Activated naive CD4-positive, alpha-beta T cell treated with anti-CD3 and anti-CD28 coated beads, Interleukin-2, amount 10 ng/mL, durations not matched to agents 7 days and 5 days (primary cell): Measurements from ENCODE around the gene LINC01488.

Source experiments
- CTCF ChIA-PET: fragments of 350-600 bp; sonication (Branson Sonifier 250); formaldehyde crosslinking; loops from one replicate; lab custom pipeline; 2021; ENCODE audit warnings: antibody characterized with exemption; lab: Charles Lee
- DNase-seq: peaks from one replicate; pipeline ENCODE4 v3.0.0-alpha.2; 2020
- H3K27ac Mint-ChIP-seq: one replicate; pipeline ENCODE4 v1.8.0; 2021; ENCODE audit warnings: mild to moderate bottlenecking, moderate library complexity, mixed read lengths
- H3K27me3 Mint-ChIP-seq: one replicate; pipeline ENCODE4 v1.8.0; 2021; ENCODE audit warnings: mild to moderate bottlenecking, mixed read lengths
- H3K36me3 Mint-ChIP-seq: one replicate; pipeline ENCODE4 v1.8.0; 2021; ENCODE audit warnings: mixed read lengths
- H3K4me1 Mint-ChIP-seq: one replicate; pipeline ENCODE4 v1.8.0; 2021; ENCODE audit warnings: mixed read lengths
- H3K4me3 Mint-ChIP-seq: one replicate; pipeline ENCODE4 v1.8.0; 2021; ENCODE audit warnings: mild to moderate bottlenecking, moderate library complexity, mixed read lengths
- H3K9me3 Mint-ChIP-seq: one replicate; pipeline ENCODE4 v1.8.0; 2021; ENCODE audit warnings: mixed read lengths

The LINC01488 gene

DNA sequence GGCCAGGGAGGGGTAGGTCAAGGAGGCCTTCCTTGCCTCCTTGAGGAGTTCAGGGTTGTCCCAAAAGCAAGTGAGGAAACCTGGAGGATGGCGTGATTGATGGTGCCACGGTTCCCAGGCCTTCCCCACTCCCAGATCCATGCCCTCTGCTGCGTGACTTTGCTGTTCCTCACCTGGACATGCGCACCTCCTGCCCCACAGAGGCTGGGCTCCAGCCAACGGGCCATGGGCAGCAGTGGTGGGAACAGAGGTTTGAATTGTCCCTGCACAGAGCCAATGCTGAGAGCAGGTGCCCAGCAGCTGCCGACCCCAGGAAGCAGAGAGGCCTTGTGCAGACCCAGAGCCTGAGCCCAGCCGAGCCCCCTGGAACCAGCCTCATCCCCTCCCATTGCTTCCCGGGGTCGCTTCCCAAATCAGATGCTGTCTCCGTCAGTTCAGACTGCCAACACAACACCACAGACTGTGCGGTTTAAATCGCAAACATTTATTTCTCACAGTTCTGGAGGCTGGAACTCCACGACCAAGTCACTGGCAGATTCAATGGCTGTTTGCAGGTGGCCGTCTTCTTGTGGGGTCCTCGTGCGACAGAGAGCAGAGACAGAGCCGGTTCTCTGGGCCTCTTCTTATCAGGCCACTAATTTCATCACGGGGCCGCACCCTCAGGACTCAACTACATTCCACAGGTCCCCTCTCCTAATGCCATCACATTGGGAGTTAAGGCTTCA, 6.2 kb upstream of the LINC01488 start:
- Mint-ChIP-seq H3K4me1 (no peaks in the 10 kb centered on the region), H3K27ac (no peak overlapping the region), H3K4me3 (no peak overlapping the region), H3K36me3 (no peaks in the 10 kb centered on the region), H3K27me3 (peaks cover 28% of the 10 kb centered on the region), H3K9me3 (no peaks in the 10 kb centered on the region)
- no peak for DNase-seq
- CTCF ChIA-PET = no interaction called here

DNA sequence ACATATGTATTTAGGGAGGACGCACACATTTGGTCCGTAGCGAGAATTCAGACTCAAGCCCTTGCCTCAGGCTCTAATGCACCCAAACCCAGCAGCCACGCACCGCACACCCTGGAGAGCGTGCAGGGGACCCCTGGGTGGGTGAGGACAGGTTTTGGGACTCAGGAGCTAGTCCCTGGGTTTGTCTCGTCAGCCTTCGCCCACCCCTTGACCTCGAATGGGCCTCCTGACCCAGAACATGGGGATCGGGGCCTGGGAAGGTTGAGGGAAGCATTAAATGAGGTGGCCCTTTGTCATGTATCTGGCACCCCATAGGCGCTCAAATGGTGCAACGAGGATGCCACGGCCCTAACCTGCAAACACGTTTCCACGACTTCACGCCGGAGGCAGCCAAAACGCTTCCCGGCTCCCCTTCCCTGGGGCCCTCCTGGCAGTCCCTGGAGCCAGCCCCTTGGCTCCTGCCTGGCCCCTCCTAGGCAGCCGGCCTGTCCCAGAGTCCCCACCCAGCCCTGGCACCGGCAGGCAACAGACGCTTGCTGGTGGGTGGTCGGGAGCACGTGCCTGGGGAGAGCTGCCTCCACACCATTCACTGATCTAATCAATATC, 5.5 kb upstream of the LINC01488 start:
- H3K4me3 Mint-ChIP-seq = no peak overlapping the region
- no peaks in the 10 kb centered on the region for H3K4me1 Mint-ChIP-seq
- no peaks in the 10 kb centered on the region for H3K9me3 Mint-ChIP-seq
- no peaks in the 10 kb centered on the region for H3K36me3 Mint-ChIP-seq
- no peak for DNase-seq
- no peak overlapping the region for H3K27ac Mint-ChIP-seq
- CTCF ChIA-PET = no interaction called here
- peaks cover 23% of the 10 kb centered on the region for H3K27me3 Mint-ChIP-seq

DNA sequence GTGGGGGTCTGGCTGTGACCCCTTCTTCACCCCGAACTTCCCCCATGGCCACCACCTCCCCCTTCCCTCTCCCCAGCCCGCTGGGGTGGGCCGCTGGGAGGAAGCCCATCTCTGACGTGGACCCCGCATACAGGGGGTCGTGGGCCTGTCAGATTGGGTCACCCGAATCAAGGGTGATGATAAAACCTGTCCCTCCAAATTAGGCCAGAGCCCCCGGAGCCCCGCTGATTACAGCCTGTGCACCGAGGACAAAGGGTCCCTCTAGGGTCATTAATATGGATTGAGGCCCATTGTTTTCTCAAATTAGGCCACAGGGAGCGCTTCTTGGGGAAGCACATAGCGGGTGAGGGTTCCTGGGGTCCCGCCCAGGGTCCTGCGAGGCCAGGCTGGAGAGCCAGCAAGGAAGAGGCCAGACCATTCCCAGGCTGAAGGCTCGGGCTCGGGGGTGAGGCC, 4.9 kb upstream of the LINC01488 start:
- Mint-ChIP-seq H3K27ac (no peak overlapping the region), H3K4me3 (no peak overlapping the region), H3K27me3 (peaks cover 18% of the 10 kb centered on the region), H3K9me3 (no peaks in the 10 kb centered on the region), H3K36me3 (no peaks in the 10 kb centered on the region), H3K4me1 (no peaks in the 10 kb centered on the region)
- CTCF ChIA-PET = no interaction called here
- DNase-seq = no peak

DNA sequence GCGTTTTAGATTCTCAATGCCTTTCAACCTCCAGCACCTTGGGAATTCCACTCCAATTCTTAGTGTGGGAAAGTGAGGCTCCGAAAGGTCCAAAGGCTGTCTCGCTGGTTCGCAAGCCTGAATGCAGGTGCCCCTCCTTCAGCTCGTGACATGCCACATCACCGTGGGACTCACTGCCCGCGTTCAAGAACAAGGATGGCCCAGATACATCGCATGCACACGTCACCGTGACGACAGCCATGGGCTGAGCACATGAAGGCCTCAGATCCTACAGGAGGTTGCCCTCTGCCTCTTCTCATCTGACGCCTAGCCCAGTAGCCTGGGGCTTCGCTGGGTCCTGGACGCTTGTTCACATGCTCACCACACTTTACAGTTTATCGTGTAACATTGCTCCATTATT, 4.4 kb upstream of the LINC01488 start:
- CTCF ChIA-PET = no interaction called here
- Mint-ChIP-seq H3K36me3 (no peaks in the 10 kb centered on the region), H3K4me3 (no peak overlapping the region), H3K4me1 (no peaks in the 10 kb centered on the region), H3K27ac (no peak overlapping the region), H3K27me3 (peaks cover 13% of the 10 kb centered on the region), H3K9me3 (no peaks in the 10 kb centered on the region)
- DNase-seq = no peak

DNA sequence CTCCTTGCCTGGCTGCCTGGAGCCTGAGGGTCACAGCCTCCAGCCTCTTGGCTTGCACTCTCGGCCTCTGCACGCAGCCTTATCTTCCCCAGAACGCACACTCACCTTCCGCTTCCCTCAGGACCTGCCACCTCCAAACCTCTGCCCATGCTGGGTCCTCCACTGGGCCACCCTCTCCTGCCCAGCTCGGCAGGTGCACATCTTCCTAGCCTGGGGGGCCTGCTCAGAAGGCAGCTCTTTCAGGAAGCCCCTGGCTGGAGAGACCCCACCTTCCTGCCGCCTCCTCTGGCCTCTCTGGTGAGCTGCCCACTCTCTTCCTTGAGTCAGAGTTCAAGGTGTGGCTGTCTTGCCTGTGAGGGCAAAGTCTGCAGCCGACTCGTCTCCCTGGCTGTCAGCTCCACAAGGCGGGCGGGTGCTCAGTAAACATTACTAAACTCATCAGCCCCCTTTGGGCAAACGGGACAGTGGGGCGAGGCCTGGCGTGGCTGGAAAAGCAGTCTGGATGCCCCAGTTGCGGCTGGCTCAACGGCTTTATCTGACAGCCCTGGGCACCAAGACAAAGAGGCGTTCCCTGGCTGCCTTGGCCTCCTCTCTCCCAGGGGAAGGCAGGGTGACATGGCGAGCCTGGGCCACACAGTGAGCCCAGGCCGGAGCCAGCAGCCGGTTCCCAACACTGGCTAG, 1.7 kb upstream of the LINC01488 start:
- H3K27me3 Mint-ChIP-seq = peaks cover 9% of the 10 kb centered on the region
- H3K9me3 Mint-ChIP-seq = no peaks in the 10 kb centered on the region
- no peaks in the 10 kb centered on the region for H3K36me3 Mint-ChIP-seq
- H3K27ac Mint-ChIP-seq = no peak overlapping the region
- DNase-seq = no peak
- CTCF ChIA-PET = no interaction called here
- no peak overlapping the region for H3K4me3 Mint-ChIP-seq
- H3K4me1 Mint-ChIP-seq = no peaks in the 10 kb centered on the region

DNA sequence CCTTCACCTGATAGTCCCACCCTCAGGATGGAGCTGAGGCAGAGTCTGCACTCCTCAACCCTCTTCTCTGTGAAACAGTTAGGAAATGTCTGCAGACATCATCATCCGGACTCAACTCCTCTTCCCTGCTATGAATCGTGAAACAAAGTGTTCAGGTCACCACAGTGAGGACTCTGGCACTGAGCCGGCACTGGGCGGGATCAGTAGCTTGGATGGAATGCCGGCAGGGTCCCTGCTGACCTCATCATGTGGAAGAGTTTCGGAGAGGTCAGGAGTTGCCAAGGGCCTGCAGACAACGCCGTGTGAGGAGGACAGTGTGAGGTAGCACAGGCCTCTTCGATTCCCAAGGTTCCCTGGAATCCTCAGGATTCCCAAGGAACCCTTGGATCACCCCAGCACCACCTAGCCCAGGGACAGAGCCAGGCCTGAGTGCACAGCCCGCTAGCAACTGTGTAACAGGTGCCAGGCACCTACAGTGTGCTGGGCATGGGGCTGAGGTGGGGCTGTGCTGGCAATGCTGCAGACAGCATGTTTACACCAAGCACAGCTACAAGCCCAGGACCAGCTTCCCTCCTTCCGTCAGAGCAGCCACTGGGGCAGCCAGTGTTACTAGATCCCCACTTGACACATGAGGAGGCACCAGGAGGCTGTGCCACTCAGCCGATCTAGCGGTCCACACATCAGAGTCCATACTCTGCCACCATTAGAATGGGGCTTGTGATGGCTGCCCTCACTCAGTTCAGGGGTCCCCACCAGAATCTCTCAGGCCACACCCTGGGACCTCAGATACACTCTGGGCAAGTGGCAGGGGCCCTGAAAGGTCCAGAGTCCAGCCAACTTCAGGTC, 693 bp upstream of the LINC01488 start:
- CTCF ChIA-PET = no interaction called here
- no peaks in the 10 kb centered on the region for H3K36me3 Mint-ChIP-seq
- H3K27me3 Mint-ChIP-seq = peaks cover 9% of the 10 kb centered on the region
- DNase-seq = no peak
- H3K9me3 Mint-ChIP-seq = no peaks in the 10 kb centered on the region
- no peaks in the 10 kb centered on the region for H3K4me1 Mint-ChIP-seq
- no peak overlapping the region for H3K4me3 Mint-ChIP-seq
- peak overlapping the region; percentile 33 for H3K27ac Mint-ChIP-seq

DNA sequence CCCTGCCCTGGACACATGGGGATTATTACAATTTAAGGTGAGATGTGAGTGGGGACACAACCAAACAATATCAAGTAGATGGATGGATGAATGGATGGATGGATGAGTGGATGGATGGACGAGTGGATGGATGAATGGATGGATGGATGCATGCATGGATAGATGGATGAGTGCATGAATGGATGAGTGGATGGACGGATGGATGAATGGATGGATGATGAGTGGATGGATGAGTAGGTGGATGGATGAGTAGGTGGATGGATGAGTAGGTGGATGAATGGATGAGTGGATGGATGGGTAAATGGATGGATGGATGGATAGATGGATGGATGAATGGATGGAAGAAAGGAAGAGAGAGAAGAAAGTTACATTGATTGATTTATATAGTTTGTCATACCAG, 859 bp downstream of the LINC01488 start:
- Mint-ChIP-seq H3K27ac (no peak overlapping the region), H3K4me3 (no peak overlapping the region)
- CTCF ChIA-PET = no interaction called here

DNA sequence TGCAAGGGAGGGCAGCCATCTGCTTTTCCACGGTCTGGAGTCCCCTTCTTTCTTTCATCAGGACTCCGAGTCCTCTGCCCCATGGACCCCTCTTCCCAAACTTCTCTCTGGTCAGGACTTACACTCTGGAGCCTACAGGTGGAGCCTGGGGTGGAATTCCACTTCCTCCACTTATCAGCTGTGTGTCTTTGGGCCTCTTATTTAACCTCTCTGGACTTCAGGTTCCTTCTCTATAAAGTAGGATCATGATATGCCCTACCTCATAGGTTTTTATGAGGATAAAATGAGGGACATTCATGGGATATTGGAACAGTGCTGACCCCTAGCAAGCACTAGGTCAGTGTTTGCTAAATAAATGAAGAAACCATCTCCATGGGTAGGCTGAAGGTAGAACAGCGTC, 1.7 kb downstream of the LINC01488 start:
- CTCF ChIA-PET = no interaction called here
- Mint-ChIP-seq H3K36me3 (no peaks in the 10 kb centered on the region), H3K9me3 (no peaks in the 10 kb centered on the region), H3K27me3 (peaks cover 9% of the 10 kb centered on the region), H3K4me1 (no peaks in the 10 kb centered on the region), H3K4me3 (no peak overlapping the region), H3K27ac (no peak overlapping the region)
- no peak for DNase-seq

More for the DNA sequence above, 859 bp downstream of the LINC01488 start:
- H3K36me3 Mint-ChIP-seq = no peaks in the 10 kb centered on the region
- H3K9me3 Mint-ChIP-seq = no peaks in the 10 kb centered on the region
- no peaks in the 10 kb centered on the region for H3K4me1 Mint-ChIP-seq
- H3K27me3 Mint-ChIP-seq = peaks cover 9% of the 10 kb centered on the region
- no peak for DNase-seq

DNA sequence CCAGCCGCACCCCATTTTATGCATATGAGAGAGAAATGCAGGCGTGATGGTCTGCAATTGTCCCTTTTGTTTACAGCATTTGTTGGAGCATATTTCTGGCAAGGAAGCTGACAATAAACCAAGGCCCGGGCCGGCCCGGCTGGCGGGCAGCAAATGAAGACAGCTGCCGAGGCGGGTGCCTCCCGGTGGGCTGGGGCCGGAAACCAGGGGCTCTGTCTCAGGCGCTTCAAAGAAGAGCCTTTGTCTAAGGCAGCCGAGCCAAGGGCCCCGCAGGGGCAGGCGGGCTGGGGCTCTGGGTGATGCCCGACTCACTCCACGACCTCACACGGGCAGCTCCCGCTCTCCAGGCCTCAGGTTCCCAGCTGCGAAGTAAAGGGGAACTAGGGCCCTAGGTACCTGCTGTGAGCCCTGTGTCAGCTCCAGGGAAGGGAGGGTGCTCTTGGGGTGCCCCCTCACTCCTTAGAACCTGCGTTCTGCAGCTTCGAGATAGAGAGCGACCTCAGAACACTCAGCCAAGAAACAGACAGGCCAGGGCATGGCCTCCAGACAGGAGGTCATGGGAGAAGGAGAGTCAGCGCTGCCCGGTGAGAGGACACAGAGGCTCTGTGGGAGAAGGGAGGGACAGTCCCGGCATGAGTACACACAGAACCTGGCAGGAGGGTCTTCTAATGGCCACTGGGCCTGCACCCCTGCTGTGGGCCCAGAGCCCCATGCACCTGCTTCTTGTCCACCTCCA, 2.4 kb downstream of the LINC01488 start:
- Mint-ChIP-seq H3K9me3 (no peaks in the 10 kb centered on the region), H3K27ac (no peak overlapping the region), H3K27me3 (peaks cover 9% of the 10 kb centered on the region), H3K4me1 (no peaks in the 10 kb centered on the region), H3K36me3 (no peaks in the 10 kb centered on the region), H3K4me3 (no peak overlapping the region)
- CTCF ChIA-PET = no interaction called here
- no peak for DNase-seq

DNA sequence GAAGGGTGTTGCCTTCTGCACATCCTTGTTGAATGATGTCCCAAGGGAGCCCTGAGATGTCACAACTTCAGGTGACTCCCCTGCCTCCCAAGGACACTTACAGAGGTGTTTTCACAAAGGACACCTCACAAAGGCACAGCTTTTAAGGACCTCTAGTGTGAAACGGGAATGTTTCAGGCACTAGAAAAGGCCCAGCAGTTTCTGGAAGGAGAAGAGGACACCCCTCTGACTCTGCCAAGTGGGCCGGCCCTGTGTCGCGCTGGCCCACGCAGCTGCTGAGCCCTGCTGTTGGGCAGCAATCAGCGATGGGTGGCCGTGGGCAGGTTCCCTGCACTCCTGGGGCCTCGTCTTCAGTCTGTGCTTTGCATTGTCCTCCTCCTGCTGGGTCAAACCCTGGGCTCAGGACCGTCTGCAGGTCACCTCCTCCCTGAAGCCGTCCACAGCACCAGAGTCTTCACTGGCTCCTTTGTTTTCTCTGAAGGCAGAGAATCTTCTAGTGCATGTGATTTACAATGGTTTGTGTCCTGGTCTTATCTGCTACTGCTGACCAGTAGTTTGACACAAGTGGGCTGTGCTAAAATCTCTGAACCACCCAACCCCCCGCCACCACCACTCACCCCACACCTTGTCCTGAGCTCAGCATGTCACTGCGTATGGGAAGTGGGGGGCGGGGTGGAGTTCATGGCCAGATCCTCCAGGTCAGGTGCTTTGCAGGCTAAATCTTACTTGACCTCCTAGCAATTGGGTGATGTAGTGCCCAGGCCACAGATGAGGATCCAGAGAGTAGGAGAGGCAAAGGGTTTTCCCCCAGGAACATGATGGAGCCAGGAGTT, 3.2 kb downstream of the LINC01488 start:
- no peak overlapping the region for H3K27ac Mint-ChIP-seq
- peaks cover 7% of the 10 kb centered on the region for H3K27me3 Mint-ChIP-seq
- no peaks in the 10 kb centered on the region for H3K4me1 Mint-ChIP-seq

DNA sequence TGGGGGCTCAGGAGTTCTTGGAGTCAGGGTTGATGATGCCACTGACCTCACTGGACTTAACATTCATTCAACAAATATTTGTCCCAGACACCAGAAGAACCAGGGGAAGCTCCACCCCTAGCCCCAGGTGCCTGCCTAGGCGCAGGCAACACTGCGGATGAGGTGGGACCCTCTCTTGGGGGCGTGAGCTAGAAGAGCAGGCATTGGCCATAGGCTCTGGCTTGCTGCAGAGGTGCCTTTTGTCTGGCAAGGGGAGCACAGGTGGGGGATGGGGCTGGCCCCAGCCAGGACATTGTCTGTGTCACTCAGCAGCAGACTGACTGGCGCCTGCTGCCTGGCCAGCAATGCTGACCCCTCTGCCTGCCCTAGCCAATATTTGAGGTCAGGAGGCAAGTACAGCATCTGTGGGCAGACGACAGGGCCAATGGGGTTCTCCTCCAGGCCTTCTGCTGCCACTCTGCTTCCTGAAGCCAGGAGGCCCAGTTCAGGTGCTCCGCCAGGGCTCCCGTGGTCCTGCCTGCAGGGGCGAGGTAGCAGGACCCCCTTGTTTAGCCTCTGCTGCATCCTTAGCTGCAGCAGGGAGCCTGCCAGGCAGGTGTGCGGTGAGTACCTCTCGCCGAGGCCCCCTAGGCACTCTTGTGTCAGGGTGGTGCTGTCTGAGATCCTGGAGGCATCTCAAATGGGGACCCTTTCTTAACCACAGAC, 4.0 kb downstream of the LINC01488 start:
- CTCF ChIA-PET = no interaction called here
- no peaks in the 10 kb centered on the region for H3K4me1 Mint-ChIP-seq
- H3K9me3 Mint-ChIP-seq = no peaks in the 10 kb centered on the region
- no peaks in the 10 kb centered on the region for H3K36me3 Mint-ChIP-seq
- H3K4me3 Mint-ChIP-seq = no peak overlapping the region
- no peak overlapping the region for H3K27ac Mint-ChIP-seq
- DNase-seq = no peak
- peaks cover 4% of the 10 kb centered on the region for H3K27me3 Mint-ChIP-seq

More for the DNA sequence above, 3.2 kb downstream of the LINC01488 start:
- no peaks in the 10 kb centered on the region for H3K9me3 Mint-ChIP-seq
- no peak for DNase-seq
- H3K36me3 Mint-ChIP-seq = no peaks in the 10 kb centered on the region
- CTCF ChIA-PET = no interaction called here
- no peak overlapping the region for H3K4me3 Mint-ChIP-seq

DNA sequence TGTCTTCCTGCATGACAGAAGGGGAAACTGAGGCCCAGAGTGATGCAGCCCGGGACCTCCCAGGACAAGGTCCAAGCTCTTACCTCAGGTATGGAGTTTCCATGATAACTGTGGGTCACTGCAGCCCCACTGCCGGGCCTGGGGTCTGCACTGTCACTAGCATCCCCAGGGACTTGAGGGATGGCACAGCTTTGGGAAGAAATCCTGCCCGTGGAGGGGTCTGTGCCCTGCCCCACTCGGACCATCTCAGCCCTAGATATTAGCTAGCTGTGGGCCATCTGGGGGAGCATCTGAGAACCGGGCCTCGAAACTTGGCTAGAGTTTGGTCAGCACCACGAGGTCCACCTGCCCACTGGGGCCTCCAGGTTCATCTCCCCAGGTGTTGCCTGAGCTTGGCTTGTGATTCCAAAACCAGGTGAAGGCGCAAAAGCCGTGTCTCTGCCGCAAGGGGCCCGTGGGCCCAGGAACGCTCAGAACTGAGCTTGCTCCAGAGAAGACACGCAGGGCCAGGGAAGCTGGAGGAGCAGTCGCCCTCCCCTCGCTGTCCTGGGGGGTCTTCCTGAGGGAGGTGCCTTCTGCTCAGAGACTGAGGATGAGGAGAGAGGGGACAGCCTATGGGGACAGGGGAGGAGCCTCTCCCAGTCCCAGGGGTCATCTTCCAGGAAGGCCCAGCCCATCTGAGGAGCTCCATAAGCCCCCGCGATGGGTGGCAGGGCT, 4.8 kb downstream of the LINC01488 start:
- CTCF ChIA-PET = no interaction called here
- H3K27ac Mint-ChIP-seq = no peak overlapping the region
- H3K4me3 Mint-ChIP-seq = no peak overlapping the region

More for the DNA sequence above, 4.8 kb downstream of the LINC01488 start:
- Mint-ChIP-seq H3K9me3 (no peaks in the 10 kb centered on the region), H3K36me3 (no peaks in the 10 kb centered on the region), H3K27me3 (peaks cover 4% of the 10 kb centered on the region), H3K4me1 (no peaks in the 10 kb centered on the region)
- no peak for DNase-seq
